Ishikawa (cell line): ENCODE data around the gene MEGF6.

ENCODE experiments used
- CREB1 ChIP-seq: IDR thresholded peaks from 2 replicates; pipeline ENCODE4 v1.6.1; 2012; ENCODE audit warnings: low read depth
- EP300 ChIP-seq: IDR thresholded peaks from 2 replicates; pipeline ENCODE4 v1.6.1; 2012; ENCODE audit warnings: borderline replicate concordance
- FOXM1 ChIP-seq: IDR thresholded peaks from 2 replicates; pipeline ENCODE4 v1.6.1; 2012; ENCODE audit warnings: low read depth, borderline replicate concordance
- RAD21 ChIP-seq: IDR thresholded peaks from 2 replicates; pipeline ENCODE4 v1.6.1; 2012; ENCODE audit warnings: low read depth
- REST ChIP-seq: IDR thresholded peaks from 2 replicates; pipeline ENCODE4 v1.6.1; 2012; ENCODE audit warnings: low read depth, mild to moderate bottlenecking
- TAF1 ChIP-seq: IDR thresholded peaks from 2 replicates; pipeline ENCODE4 v1.6.1; 2012; ENCODE audit warnings: low read depth, mild to moderate bottlenecking
- TEAD4 ChIP-seq: IDR thresholded peaks from 2 replicates; pipeline ENCODE4 v1.6.1; 2012
- YY1 ChIP-seq: IDR thresholded peaks from 2 replicates; pipeline ENCODE4 v1.6.1; 2012; ENCODE audit warnings: low read depth

- no peak for TF ChIP-seq RAD21
- TF ChIP-seq EP300 = no peak
- TF ChIP-seq CREB1 = no peak
- no peak for TF ChIP-seq FOXM1
- no peak for TF ChIP-seq TAF1
- TF ChIP-seq YY1 = no peak
- no peak for TF ChIP-seq REST
- TF ChIP-seq TEAD4 = no peak
Measured at GRCh38 chr1:3542676-3543075, 68.6 kb downstream of the MEGF6 start.
